NB4 (cell line): ENCODE measurements around the gene SLC38A2.

Experiments used
- MYC ChIP-seq: IDR thresholded peaks from 2 replicates; pipeline ENCODE4 v1.6.1; 2011; ENCODE audit warnings: low read depth, low read length
- POLR2A ChIP-seq: IDR thresholded peaks from 2 replicates; pipeline ENCODE4 v1.6.1; 2011; ENCODE audit warnings: mild to moderate bottlenecking; ENCODE audit not compliant: insufficient read length; ENCODE audit errors: extremely low read depth
- TF ChIP-seq, protein P1 (sequence below): IDR thresholded peaks from one replicate; pipeline ENCODE4 v1.5.1; 2012; ENCODE audit warnings: low read depth, low read length
- TF ChIP-seq, protein P2 (sequence below): IDR thresholded peaks from 2 replicates; pipeline ENCODE4 v1.6.1; 2011; ENCODE audit warnings: low read depth, low read length

DNA sequence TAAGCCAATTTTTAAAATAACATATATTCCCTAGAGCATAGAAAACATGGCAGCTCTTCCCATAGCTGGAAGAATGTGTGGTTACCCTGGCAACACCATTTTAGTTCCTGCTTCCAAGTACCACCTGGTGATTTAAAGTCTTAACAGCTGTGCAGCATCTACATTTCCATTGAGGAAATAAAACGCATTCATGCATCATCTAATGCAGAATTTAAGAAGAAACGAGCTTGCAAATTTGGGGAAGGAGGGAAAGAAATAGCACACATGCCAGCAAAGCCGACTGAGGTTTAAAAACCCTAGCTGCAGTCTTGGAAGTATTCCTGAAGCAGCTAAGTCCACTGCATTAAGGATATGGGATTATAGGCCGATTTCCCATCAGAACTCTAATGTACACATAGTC is 22.8 kb upstream of the SLC38A2 start:
- TF ChIP-seq, protein P1, sequence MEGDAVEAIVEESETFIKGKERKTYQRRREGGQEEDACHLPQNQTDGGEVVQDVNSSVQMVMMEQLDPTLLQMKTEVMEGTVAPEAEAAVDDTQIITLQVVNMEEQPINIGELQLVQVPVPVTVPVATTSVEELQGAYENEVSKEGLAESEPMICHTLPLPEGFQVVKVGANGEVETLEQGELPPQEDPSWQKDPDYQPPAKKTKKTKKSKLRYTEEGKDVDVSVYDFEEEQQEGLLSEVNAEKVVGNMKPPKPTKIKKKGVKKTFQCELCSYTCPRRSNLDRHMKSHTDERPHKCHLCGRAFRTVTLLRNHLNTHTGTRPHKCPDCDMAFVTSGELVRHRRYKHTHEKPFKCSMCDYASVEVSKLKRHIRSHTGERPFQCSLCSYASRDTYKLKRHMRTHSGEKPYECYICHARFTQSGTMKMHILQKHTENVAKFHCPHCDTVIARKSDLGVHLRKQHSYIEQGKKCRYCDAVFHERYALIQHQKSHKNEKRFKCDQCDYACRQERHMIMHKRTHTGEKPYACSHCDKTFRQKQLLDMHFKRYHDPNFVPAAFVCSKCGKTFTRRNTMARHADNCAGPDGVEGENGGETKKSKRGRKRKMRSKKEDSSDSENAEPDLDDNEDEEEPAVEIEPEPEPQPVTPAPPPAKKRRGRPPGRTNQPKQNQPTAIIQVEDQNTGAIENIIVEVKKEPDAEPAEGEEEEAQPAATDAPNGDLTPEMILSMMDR = no peak
- TF ChIP-seq, protein P2, sequence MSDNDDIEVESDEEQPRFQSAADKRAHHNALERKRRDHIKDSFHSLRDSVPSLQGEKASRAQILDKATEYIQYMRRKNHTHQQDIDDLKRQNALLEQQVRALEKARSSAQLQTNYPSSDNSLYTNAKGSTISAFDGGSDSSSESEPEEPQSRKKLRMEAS = no peak
- no peak for TF ChIP-seq POLR2A
- TF ChIP-seq MYC = no peak
